Endodermal cell (in vitro differentiated cells): ENCODE data around the gene GPRIN1. TPM values are rescaled to one million over a fixed set of nuclear protein-coding genes. Genes with fewer than 3 reads are reported as not detected.

Experiments
- DNase-seq: peaks from one replicate; pipeline ENCODE4 v3.0.0-alpha.2; 2017
- H3K27ac ChIP-seq: 2 replicates; pipeline ENCODE4 v1.5.1; 2013; ENCODE audit warnings: mild to moderate bottlenecking, low read depth, low read length, moderate library complexity
- H3K27me3 ChIP-seq: 2 replicates; pipeline ENCODE4 v1.6.1; 2013; ENCODE audit warnings: mild to moderate bottlenecking, low read length, moderate library complexity; ENCODE audit not compliant: insufficient read depth, control insufficient read depth, poor library complexity, severe bottlenecking
- H3K36me3 ChIP-seq: 2 replicates; pipeline ENCODE4 v1.7.0; 2013; ENCODE audit warnings: mild to moderate bottlenecking, low read length, moderate library complexity; ENCODE audit not compliant: control insufficient read depth, insufficient read depth
- H3K4me1 ChIP-seq: one replicate; pipeline ENCODE4 v1.7.0; 2013; ENCODE audit warnings: low read length; ENCODE audit not compliant: control insufficient read depth, insufficient read depth
- H3K4me3 ChIP-seq: 2 replicates; pipeline ENCODE4 v1.5.1; 2013; ENCODE audit warnings: mild to moderate bottlenecking, low read length, moderate library complexity
- H3K9ac ChIP-seq: 2 replicates; pipeline ENCODE4 v1.6.1; 2013; ENCODE audit warnings: mild to moderate bottlenecking, low read length, moderate library complexity; ENCODE audit not compliant: poor library complexity, severe bottlenecking; ENCODE audit errors: extremely low read depth
- H3K9me3 ChIP-seq: 2 replicates; pipeline ENCODE4 v1.6.1; 2013; ENCODE audit warnings: mild to moderate bottlenecking, low read length, moderate library complexity; ENCODE audit not compliant: control insufficient read depth
- H3K27ac Mint-ChIP-seq: 2 replicates; pipeline ENCODE4 v1.8.0; 2020; ENCODE audit warnings: mixed read lengths
- H3K27me3 Mint-ChIP-seq: 2 replicates; pipeline ENCODE4 v1.8.0; 2021; ENCODE audit warnings: mild to moderate bottlenecking, mixed read lengths; ENCODE audit not compliant: insufficient read depth
- H3K36me3 Mint-ChIP-seq: 2 replicates; pipeline ENCODE4 v1.8.0; 2020; ENCODE audit warnings: low read depth, mixed read lengths
- H3K4me1 Mint-ChIP-seq: 2 replicates; pipeline ENCODE4 v1.8.0; 2020; ENCODE audit warnings: mixed read lengths
- H3K4me3 Mint-ChIP-seq: 2 replicates; pipeline ENCODE4 v1.8.0; 2020; ENCODE audit warnings: mild to moderate bottlenecking, moderate library complexity, mixed read lengths
- H3K9me3 Mint-ChIP-seq: 2 replicates; pipeline ENCODE4 v1.8.0; 2020; ENCODE audit warnings: mild to moderate bottlenecking, mixed read lengths
- CTCF ChIP-seq: fragments of 200-600 bp; sonication (generic); conservative IDR thresholded peaks from 2 replicates; pipeline ENCODE4 v1.5.0; 2021; ENCODE audit warnings: antibody characterized with exemption, mild to moderate bottlenecking
- WGBS, 2 experiments: methylation state at CpG; one replicate each; pipeline versions ENCODE4 v1.1.5 to v1.1.7; 2013; ENCODE audit warnings: missing lambda C conversion rate in 2 of 2, mixed read lengths in 1 of 2; ENCODE audit not compliant: insufficient coverage in 1 of 2, insufficient read length in 1 of 2; 5-methylcytosine and 5-hydroxymethylcytosine counted together
- total RNA-seq, 2 donors: library from RNA; stranded (reverse); fragmentation: NEBNext Ultra II Directional in 1 of 2; extraction: Animal tissue kit (Norgen Biotek cat#: 25700) in 1 of 2; gene quantifications; 2 replicates in 1 of 2; 3 replicates in 1 of 2; pipeline ENCODE4 v1.2.1, GENCODE V29; 2021

Gene GPRIN1
- total RNA-seq, 2 donors from 2014 or later, result 4.5 to 4.9 TPM

- H3K36me3 ChIP-seq, result no peaks in the 10 kb centered on the region
- DNase-seq, result no peak
- TF ChIP-seq CTCF, result no peak
- Mint-ChIP-seq H3K27me3 (peaks cover 29% of the 10 kb centered on the region), H3K4me3 (no peak overlapping the region), H3K9me3 (no peaks in the 10 kb centered on the region), H3K4me1 (peaks cover 22% of the 10 kb centered on the region), H3K27ac (no peak overlapping the region), H3K36me3 (no peaks in the 10 kb centered on the region)
- H3K9me3 ChIP-seq, result no peaks in the 10 kb centered on the region
- 95 to 100% methylated on average over 1 to 3 of the region's 3 CpGs for WGBS, 2 experiments
- no peak overlapping the region for H3K27ac ChIP-seq
- H3K4me3 ChIP-seq, result no peak overlapping the region
- H3K4me1 ChIP-seq, result peaks cover 8% of the 10 kb centered on the region
- H3K9ac ChIP-seq, result no peak overlapping the region
- H3K27me3 ChIP-seq, result peaks cover 16% of the 10 kb centered on the region
These were observed 3.1 kb downstream of the GPRIN1 start for GRCh38 chr5:176606875-176607274.

GRCh38 chr5:176606032-176606431, 3.9 kb downstream of the GPRIN1 start:
- Histone ChIP-seq H3K9ac (no peak overlapping the region), H3K36me3 (no peaks in the 10 kb centered on the region), H3K27me3 (peaks cover 14% of the 10 kb centered on the region), H3K4me1 (peaks cover 13% of the 10 kb centered on the region), H3K4me3 (no peak overlapping the region), H3K9me3 (no peaks in the 10 kb centered on the region), H3K27ac (no peak overlapping the region)
- H3K4me3 Mint-ChIP-seq, result no peak overlapping the region
- H3K27ac Mint-ChIP-seq, result no peak overlapping the region
- no peaks in the 10 kb centered on the region for H3K36me3 Mint-ChIP-seq
- TF ChIP-seq CTCF, result no peak
- H3K27me3 Mint-ChIP-seq, result peaks cover 24% of the 10 kb centered on the region
- 77% methylated on average over 3 of the region's 3 CpGs; no CpG with 5 or more reads in 1 of the 2 experiments for WGBS, 2 experiments
- no peak for DNase-seq
- H3K4me1 Mint-ChIP-seq, result peaks cover 30% of the 10 kb centered on the region
- H3K9me3 Mint-ChIP-seq, result no peaks in the 10 kb centered on the region

- no peak overlapping the region for H3K27ac Mint-ChIP-seq
- no peak for DNase-seq
These were observed 6.9 kb downstream of the GPRIN1 start for GRCh38 chr5:176603091-176603490.

More at GRCh38 chr5:176603091-176603490, 6.9 kb downstream of the GPRIN1 start:
- peaks cover 25% of the 10 kb centered on the region for H3K4me1 Mint-ChIP-seq
- no peak overlapping the region for H3K4me3 ChIP-seq
- no peak for TF ChIP-seq CTCF
- H3K9ac ChIP-seq, result no peak overlapping the region
- WGBS, 2 experiments, result 33% methylated on average over 1 to 2 of the region's 2 CpGs
- H3K27ac ChIP-seq, result no peak overlapping the region
- no peaks in the 10 kb centered on the region for H3K9me3 ChIP-seq
- H3K4me1 ChIP-seq, result peaks cover 14% of the 10 kb centered on the region
- H3K4me3 Mint-ChIP-seq, result no peak overlapping the region
- H3K36me3 ChIP-seq, result no peaks in the 10 kb centered on the region
- H3K36me3 Mint-ChIP-seq, result peaks cover 4% of the 10 kb centered on the region
- H3K27me3 Mint-ChIP-seq, result peaks cover 23% of the 10 kb centered on the region
- no peaks in the 10 kb centered on the region for H3K27me3 ChIP-seq
- no peaks in the 10 kb centered on the region for H3K9me3 Mint-ChIP-seq
